Embryonic facial prominence (tissue), 1 donor: ENCODE results near the gene SHF.

Experiments
- DNase-seq: peaks from one replicate; pipeline ENCODE4 v3.0.0-alpha.2; 2016; ENCODE audit errors: extremely low spot score

Gene SHF

DNA sequence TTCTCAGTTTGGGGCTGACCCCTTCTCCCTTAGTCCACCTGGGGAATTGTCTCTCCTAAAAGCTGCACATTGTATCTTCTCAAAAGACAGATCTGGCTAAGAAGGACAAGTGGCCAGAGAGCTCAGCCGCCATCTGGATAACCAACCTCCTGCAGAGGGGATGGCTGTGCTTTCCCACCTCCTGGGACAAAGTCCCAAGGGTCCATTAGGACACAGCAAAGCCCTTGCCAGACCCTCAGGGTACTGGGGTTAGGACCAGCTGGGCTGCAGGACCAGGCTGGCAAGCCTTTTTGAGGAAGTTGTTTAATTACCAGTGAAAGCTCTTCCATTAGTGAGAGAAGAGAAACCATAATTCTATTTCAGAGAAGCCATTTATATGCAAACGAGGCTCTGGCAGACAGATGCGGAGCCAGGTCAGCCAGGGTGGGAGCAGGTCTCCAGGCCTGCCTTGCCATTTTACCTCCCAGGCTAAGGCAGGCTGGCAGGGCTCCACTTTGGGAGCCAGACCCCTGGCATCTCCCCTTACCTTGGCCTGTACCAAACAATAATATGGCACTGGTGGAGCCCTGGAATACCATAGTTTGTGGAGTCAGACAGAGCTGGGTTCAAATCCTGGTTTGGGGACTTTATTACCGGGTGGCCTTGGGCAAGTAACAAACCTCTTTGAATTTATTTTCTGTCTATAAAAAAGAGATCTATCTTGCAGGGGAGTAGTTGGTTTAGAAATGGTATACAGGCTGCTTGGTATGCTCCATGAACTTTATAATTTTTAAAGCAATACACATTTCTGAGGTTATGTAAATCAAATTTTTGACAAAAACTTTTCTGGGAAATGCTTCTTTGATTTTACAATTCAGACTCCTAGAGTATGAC lies 17.9 kb downstream of the SHF start:
- no peak for DNase-seq

- DNase-seq, result no peak
Measured at GRCh38 chr15:45168751-45169551, 18.8 kb downstream of the SHF start.

- DNase-seq, result no peak
Measured at GRCh38 chr15:45168286-45168685, 19.5 kb downstream of the SHF start.

DNA sequence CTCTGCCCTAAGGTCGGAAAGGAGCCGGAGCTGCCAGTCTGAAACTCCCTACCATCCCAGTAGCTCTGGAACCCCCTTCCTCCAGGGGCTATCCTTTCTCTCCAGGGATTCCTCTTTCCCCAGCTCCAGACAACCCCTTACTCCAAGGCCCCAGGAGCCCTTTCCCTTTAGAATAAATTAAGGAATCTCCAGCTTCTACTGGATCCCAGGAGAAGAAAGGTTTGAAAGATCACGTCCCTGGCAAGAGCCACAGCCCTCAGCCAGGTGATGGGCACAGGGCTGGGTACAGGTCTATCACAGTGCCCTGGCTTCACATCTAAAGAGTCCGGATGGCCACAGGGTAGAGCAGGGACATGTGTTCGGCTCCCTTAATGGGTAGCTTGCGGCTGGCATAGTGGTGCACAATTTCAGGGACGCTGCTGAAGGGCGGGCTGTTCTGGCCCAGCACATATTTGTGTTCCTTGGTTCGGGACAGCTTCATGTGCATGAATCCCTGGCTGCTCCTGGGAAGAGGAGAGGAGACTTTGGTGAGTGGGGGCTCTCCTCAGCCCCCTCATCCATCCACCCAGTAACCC lies 20.0 kb downstream of the SHF start:
- no peak for DNase-seq

DNA sequence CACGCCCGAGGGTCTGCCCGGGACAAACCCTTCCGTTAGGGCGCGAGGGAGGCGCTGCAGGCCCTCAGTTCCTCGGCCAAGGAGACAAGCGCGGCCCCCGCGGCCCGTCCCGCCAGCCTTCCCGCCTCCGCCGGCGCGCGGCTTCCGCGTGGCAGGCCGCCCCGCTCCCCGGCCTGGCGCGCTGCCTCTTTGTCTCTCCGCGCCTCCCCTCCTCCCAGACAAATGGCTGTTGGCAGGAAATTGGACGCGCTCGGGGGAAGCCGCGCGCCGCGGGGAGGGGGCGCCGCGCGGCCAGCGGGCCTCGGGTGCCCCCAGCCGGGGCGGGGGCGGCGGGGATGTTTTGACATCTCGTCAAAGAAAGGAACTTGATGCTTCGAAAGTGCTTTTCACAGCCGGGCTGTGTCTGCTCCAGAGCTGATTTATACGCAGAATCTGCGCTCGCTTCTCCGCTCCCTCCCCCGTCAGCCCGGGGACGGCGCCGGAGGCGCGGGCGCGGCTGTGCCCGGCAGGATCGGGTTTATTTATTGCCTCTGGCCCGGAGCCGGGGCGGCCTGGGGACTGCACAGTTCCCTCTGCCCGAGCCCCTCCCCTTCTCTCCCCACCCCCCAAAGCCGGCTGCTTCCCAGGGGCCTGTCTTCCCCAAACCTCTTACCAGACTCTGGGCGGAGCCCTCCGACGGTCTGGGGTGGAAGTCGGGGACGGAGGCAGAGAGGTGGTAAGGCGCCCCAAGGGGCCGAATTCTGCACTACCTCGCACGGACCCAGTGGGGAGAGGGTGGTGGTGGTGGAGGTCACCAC lies 20.7 kb downstream of the SHF start:
- DNase-seq, result peak; percentile 75

- no peak for DNase-seq
Measured at GRCh38 chr15:45165536-45165935, 22.2 kb downstream of the SHF start.

DNA sequence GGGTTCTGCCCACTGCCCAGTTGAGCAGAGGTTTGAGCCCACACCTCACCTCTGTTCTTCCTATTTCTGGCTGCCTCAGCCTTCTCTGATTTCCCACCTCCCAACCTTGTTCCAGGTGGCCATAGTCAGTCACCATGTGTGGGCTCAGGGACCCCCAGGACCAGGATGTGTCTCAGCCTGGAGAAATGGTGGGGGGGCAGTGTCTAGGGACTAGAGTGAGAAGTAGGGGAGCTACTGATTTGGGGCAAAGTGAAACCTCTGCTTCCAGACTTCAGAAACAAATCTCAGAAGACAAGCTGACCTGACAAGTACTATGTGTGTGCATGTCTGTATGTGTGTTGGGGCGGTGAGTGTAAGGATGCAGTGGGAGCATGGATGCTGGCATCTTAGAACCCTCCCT lies 22.9 kb downstream of the SHF start:
- no peak for DNase-seq

GRCh38 chr15:45163508-45163856 lies 24.3 kb downstream of the SHF start:
- no peak for DNase-seq

DNA sequence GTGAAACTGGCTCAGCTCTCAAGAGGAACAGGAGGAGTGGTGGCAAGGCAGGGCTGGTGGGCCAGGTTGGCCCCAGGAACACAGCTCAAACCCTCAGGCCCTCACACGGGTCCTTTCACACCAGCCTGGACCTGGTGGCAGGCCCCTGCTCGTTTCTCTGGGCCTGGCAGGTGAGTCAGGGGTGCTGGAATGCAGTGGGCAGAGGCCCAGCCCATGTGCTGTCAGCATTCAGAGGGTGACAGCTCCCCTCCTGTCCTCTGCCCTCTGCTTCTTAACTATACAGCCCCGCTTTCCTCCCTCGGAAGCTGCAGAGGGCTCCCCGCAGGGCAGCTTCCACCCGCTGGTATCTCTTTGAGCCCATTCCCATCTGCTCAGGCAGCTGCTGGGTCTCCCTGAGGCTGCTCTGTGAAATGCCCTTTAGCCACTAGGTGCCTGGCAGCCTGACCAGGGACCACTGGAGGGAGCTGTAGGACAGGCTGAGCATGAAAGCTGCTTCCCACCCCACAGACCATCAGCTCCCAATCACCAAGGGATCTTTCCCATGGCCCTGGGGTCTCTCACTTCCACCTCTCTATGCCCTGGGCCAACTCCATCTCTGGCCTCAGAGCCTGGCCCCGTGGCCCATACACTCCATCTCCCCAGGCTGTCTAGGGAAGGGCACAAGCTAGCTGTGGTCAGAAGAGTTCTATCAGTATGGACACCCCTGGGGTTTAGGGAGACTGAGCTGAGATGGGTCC lies 24.8 kb downstream of the SHF start:
- no peak for DNase-seq

DNA sequence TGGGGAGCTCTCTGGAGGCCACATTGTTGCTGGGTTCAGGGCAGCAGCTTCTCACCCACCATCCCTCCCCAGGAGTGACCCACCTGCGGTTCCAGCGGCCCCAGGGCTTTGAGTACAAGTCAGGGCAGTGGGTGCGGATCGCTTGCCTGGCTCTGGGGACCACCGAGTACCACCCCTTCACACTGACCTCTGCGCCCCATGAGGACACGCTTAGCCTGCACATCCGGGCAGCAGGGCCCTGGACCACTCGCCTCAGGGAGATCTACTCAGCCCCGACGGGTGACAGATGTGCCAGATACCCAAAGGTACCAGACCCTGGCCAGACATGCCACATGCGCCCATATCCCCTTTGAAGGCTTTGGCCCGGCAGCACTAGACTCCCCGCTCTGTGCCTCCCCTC lies 26.1 kb downstream of the SHF start:
- no peak for DNase-seq

- no peak for DNase-seq
Measured at GRCh38 chr15:45157974-45158373, 29.8 kb downstream of the SHF start.

DNA sequence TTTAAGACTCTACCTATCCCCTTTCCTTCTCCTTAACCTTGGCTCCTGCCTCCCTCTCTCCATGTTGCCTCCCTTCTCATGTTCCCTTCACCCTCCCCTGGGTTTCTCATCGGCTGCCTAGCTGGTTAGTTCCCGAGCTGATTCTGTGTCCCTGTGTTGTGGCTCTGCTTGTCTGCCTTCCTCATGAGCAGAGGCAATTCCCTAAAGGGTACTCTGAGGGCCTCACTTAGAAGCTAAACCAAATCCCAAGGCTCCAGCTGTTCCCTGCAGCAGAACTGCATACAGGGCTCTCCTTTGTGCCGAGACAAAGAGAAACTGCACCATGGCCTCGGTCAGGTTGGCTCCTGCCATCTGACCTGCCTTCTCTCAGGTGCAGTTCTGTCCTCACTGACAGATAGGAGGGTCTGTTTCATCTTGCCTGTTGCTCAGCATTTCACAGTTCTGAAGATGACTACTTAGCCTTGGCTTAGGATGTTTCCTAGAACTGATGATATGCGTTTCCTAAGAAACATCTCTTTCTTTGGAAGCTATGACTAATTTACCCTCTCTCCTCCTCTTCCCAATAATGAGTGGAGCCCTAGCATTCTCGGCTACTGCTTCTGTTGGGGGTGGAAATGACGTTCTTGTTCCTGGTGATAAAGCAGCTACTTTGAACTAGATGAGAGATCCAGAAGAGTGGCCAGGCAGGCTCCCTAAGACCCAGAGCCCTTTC lies 30.9 kb downstream of the SHF start:
- no peak for DNase-seq

- DNase-seq, result no peak
Measured at GRCh38 chr15:45155739-45156138, 32.0 kb downstream of the SHF start.

DNA sequence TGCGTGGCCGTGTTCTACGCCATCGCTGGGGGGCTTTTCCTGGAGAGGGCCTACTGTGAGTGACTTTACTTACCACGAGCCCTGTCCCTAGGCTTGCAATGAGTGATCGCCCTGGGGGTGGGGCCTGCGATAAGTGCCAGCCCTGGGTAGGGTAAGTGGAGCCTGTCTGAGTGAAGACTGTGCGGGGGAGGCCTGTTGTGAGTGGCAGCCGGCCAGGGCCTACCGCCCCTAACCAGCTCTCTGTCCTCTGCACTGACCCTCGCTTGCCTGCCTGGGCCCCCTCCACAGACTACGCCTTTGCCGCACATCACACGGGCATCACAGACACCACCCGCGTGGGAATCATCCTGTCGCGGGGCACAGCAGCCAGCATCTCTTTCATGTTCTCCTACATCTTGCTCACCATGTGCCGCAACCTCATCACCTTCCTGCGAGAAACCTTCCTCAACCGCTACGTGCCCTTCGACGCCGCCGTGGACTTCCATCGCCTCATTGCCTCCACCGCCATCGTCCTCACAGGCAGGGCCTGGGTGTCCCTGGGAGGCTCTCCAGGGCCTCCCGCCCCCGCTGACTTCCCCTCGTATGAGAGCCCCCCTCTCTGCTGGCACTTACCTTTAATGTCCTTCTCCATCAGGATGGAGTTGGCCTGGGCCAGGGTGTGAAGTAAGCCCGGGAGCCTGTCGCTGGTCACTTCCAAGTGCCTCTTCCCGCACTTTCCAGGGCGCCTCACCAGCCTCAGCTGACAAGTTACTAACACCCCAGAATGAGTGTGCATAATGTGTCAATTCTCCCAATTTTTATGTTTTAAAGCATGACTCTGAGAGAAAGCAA lies 35.6 kb downstream of the SHF start:
- DNase-seq, result no peak

GRCh38 chr15:45150997-45151396 lies 36.8 kb downstream of the SHF start:
- no peak for DNase-seq

DNA sequence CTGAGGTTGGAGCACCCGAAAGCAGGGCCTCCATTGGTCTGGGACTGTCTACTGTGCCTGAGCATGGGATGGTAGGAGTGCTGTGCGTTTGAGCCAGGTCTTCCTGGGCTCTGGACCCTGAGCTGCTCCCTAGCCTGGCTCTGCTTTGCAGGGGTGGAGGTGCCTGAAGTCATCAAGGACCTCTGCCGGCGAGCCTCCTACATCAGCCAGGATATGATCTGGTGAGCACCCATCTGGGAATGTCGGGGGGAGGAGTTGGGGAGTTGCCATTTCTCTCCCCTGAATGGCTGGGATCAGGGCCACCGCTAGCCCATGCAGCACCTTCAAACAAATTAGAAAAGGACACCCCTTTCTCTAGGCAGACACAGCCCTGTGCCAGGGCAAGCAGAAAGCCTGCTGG lies 37.3 kb downstream of the SHF start:
- DNase-seq, result no peak

GRCh38 chr15:45149060-45149459 lies 38.7 kb downstream of the SHF start:
- DNase-seq, result no peak

GRCh38 chr15:45148076-45149059 lies 39.4 kb downstream of the SHF start:
- no peak for DNase-seq

- no peak for DNase-seq
Measured at GRCh38 chr15:45147606-45148005, 40.2 kb downstream of the SHF start.
